Measurements from ENCODE around the gene MAX. TPM values are rescaled to one million over a fixed set of nuclear protein-coding genes. Genes with fewer than 3 reads are reported as not detected.

The MAX gene
- total and polyA plus RNA-seq, 2 of the 8 experiments (the other 6 are each of a cell fraction or from before 2014, with no cell fraction given): 36.9 to 65.1 TPM

DNA sequence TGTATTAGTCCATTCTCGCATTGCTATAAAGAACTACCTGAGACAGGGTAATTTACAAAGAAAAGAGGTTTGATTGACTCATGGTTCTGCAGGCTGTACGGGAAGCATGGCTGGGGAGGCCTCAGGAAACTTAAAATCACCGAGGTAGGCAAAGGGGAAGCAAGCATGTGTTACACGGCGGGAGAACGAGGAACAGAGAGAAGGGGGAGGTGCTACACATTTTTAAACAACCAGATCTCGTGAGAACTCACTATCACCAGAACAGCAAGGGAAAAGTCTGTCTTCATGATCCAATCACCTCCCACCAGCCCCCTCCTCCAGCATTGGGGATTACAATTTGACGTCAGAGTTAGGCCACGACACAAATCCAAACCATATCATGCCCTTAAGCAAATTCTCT is 13.3 kb upstream of the MAX start:
- POLR2A ChIA-PET (ENCODE audit: partially characterized antibody): no interaction called here
- Histone ChIP-seq H3K23me2 (ENCODE audit: low read depth, low read length) (no peaks in the 10 kb centered on the region), H2BK20ac (ENCODE audit: low read length) (no peak overlapping the region), H3K27ac (ENCODE audit: low read depth, low read length) (no peak overlapping the region), H2AFZ (ENCODE audit: low read length) (no peak overlapping the region), H2AK5ac (ENCODE audit: low read depth, low read length) (no peak overlapping the region), H3K4me2 (ENCODE audit: insufficient read depth in 1 of 2, low read depth in 2 of 2, low read length in 2 of 2) (no peak overlapping the region), H2BK5ac (ENCODE audit: low read depth, low read length) (no peak overlapping the region), H3K4ac (replicated peaks; ENCODE audit: insufficient read length, low read depth, low read length) (no peak overlapping the region), H3K79me1 (ENCODE audit: low read depth, low read length) (no peaks in the 10 kb centered on the region), H2BK12ac (ENCODE audit: low read depth, low read length) (no peak overlapping the region), H3K4me1 (replicated peaks in 1 of 4; ENCODE audit: control insufficient read depth in 3 of 4, insufficient read depth in 4 of 4, low read length in 3 of 4) (no peaks in the 10 kb centered on the region), H3K9ac (replicated peaks in 1 of 4; ENCODE audit: extremely low read depth in 1 of 4, low read depth in 3 of 4, low read length in 3 of 4) (no peak overlapping the region), H3K27me3 (replicated peaks in 1 of 4; ENCODE audit: control insufficient read depth in 3 of 4, extremely low read depth in 1 of 4, insufficient read depth in 3 of 4, low read length in 3 of 4) (no peaks in the 10 kb centered on the region), H4K20me1 (replicated peaks in 1 of 2; ENCODE audit: control insufficient read depth in 1 of 2, insufficient read depth in 2 of 2, low read length in 2 of 2) (no peaks in the 10 kb centered on the region), H3K9me3 (ENCODE audit: insufficient read depth in 2 of 2, low read depth in 1 of 2, low read length in 1 of 2) (no peaks in the 10 kb centered on the region), H3K4me3 (ENCODE audit: extremely low read depth in 1 of 4, insufficient read depth in 2 of 4, low read depth in 3 of 4, low read length in 4 of 4) (no peak overlapping the region), H4K8ac (ENCODE audit: extremely low read depth, insufficient read depth, low read length) (no peak overlapping the region), H3K36me3 (ENCODE audit: control insufficient read depth in 2 of 4, insufficient read depth in 4 of 4, low read length in 3 of 4) (no peaks in the 10 kb centered on the region), H3K14ac (ENCODE audit: insufficient read length) (no peak overlapping the region), H2BK120ac (replicated peaks; ENCODE audit: low read depth, low read length) (no peak overlapping the region), H2BK15ac (ENCODE audit: low read length) (no peak overlapping the region), H3K56ac (replicated peaks; ENCODE audit: insufficient read length, low read depth, low read length) (no peak overlapping the region), H4K5ac (ENCODE audit: insufficient read length, low read depth, low read length) (no peak overlapping the region), H4K91ac (replicated peaks; ENCODE audit: insufficient read length, low read length) (no peak overlapping the region), H3K79me2 (ENCODE audit: control insufficient read depth in 1 of 2, insufficient read depth in 2 of 2, low read length in 2 of 2) (no peaks in the 10 kb centered on the region), H3K23ac (ENCODE audit: insufficient read length) (no peak overlapping the region), H3K18ac (ENCODE audit: extremely low read depth, low read length) (no peak overlapping the region)
- 83% methylated on average over 9 of the region's 9 CpGs; no CpG with 5 or more reads in 1 of the 2 experiments for WGBS, 2 experiments (ENCODE audit: extremely low coverage in 1 of 2, insufficient coverage in 1 of 2, insufficient read length in 1 of 2, insufficient replicate concordance in 2 of 2, low coverage in 1 of 2, low lambda C conversion rate in 2 of 2, missing lambda C conversion rate in 1 of 2)
- TF ChIP-seq RXRA (IDR thresholded peaks at IDR 0.05; ENCODE audit: insufficient read depth, low read depth, low read length) (no peak), CHD1 (IDR thresholded peaks at IDR 0.05; ENCODE audit: low read depth, low read length) (no peak), SRF (IDR thresholded peaks at IDR 0.05; ENCODE audit: low read depth, low read length) (no peak), NRF1 (IDR thresholded peaks at IDR 0.05; ENCODE audit: low read depth, low read length) (no peak)
- TF ChIP-seq, protein P1, sequence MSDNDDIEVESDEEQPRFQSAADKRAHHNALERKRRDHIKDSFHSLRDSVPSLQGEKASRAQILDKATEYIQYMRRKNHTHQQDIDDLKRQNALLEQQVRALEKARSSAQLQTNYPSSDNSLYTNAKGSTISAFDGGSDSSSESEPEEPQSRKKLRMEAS (IDR thresholded peaks at IDR 0.05): peak; percentile 76
- TF ChIP-seq, protein P2, sequence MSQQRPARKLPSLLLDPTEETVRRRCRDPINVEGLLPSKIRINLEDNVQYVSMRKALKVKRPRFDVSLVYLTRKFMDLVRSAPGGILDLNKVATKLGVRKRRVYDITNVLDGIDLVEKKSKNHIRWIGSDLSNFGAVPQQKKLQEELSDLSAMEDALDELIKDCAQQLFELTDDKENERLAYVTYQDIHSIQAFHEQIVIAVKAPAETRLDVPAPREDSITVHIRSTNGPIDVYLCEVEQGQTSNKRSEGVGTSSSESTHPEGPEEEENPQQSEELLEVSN (IDR thresholded peaks at IDR 0.05): peak; percentile 93
- CTCF ChIA-PET (ENCODE audit: partially characterized antibody): interaction anchor here (0.6 to 1.0 kb wide), 2 partner anchors 296 to 372 kb away, joined by 3 to 4 read pairs; no protein-coding TSS in a partner anchor
- DNase-seq (ENCODE audit: low read depth in 1 of 2, low spot score in 2 of 2) (no peak), FAIRE-seq (no peak)
